Natural killer cell (primary cell): ENCODE data around the gene CCDC88B. TPM values are rescaled to one million over a fixed set of nuclear protein-coding genes. Genes with fewer than 3 reads are reported as not detected.

ENCODE experiments used
- ATAC-seq, 3 donors: fragments of 150-1000 bp in 2 of 3; fragments of 200-7000 bp in 1 of 3; cut with Tn5 transposase; 1 replicate in 1 of 3; 2 replicates in 2 of 3; pipeline ENCODE4 v1.10.0; 2021; ENCODE audit warnings: mild to moderate bottlenecking in 2 of 3, moderate library complexity in 2 of 3
- DNase-seq, 2 donors: peaks; one replicate each; pipeline versions ENCODE4 v3.0.0 to v3.0.0-alpha.2; 2013 to 2021; ENCODE audit warnings: mixed read lengths in 1 of 2
- H3K27ac ChIP-seq: one replicate; pipeline ENCODE4 v1.5.1; 2013; ENCODE audit warnings: mild to moderate bottlenecking, low read length
- H3K27me3 ChIP-seq: one replicate; pipeline ENCODE4 v1.6.1; 2013; ENCODE audit warnings: low read length; ENCODE audit not compliant: control insufficient read depth, insufficient read depth
- H3K36me3 ChIP-seq: one replicate; pipeline ENCODE4 v1.6.1; 2013; ENCODE audit warnings: low read length; ENCODE audit not compliant: control insufficient read depth, insufficient read depth
- H3K4me1 ChIP-seq: one replicate; pipeline ENCODE4 v1.6.1; 2013; ENCODE audit warnings: low read length; ENCODE audit not compliant: control insufficient read depth, insufficient read depth
- H3K4me3 ChIP-seq: one replicate; pipeline ENCODE4 v1.5.1; 2013; ENCODE audit warnings: low read length
- H3K9me3 ChIP-seq: one replicate; pipeline ENCODE4 v1.6.1; 2013; ENCODE audit warnings: low read length; ENCODE audit not compliant: control insufficient read depth, insufficient read depth
- H3K27ac Mint-ChIP-seq, 2 donors: one replicate each; pipeline ENCODE4 v1.8.0; 2022; ENCODE audit warnings: mild to moderate bottlenecking in 2 of 2, mixed read lengths in 2 of 2, moderate library complexity in 1 of 2
- H3K27me3 Mint-ChIP-seq, 2 donors: one replicate each; pipeline ENCODE4 v1.8.0; 2022; ENCODE audit warnings: low read depth in 2 of 2, mixed read lengths in 2 of 2
- H3K36me3 Mint-ChIP-seq: one replicate; pipeline ENCODE4 v1.8.0; 2022; ENCODE audit warnings: mixed read lengths
- H3K4me1 Mint-ChIP-seq, 2 donors: one replicate each; pipeline ENCODE4 v1.8.0; 2022; ENCODE audit warnings: mixed read lengths in 2 of 2
- H3K4me3 Mint-ChIP-seq: one replicate; pipeline ENCODE4 v1.8.0; 2022; ENCODE audit warnings: mild to moderate bottlenecking, moderate library complexity, mixed read lengths
- H3K9me3 Mint-ChIP-seq, 2 donors: one replicate each; pipeline ENCODE4 v1.8.0; 2022; ENCODE audit warnings: mixed read lengths in 2 of 2
- WGBS: methylation state at CpG from one replicate; pipeline ENCODE4 v1.1.7; 2013; ENCODE audit warnings: missing lambda C conversion rate; ENCODE audit not compliant: insufficient coverage; 5-methylcytosine and 5-hydroxymethylcytosine counted together
- intact Hi-C: fragments of 100-400 bp; cut with micrococcal nuclease; formaldehyde crosslinking; loops from one replicate; pipeline ENCODE4 v1.14.2; 2022
- total RNA-seq, 4 donors: library from RNA; stranded (reverse); fragments of 120-200 nt in 1 of 4; gene quantifications; one replicate each; pipeline versions ENCODE4 v1.2.3 to v1.2.4, GENCODE V29; 2013 to 2022
- TF ChIP-seq, protein P1 (sequence below): fragments of 200-600 bp; IDR thresholded peaks from one replicate; pipeline ENCODE4 v1.8.0; 2022; ENCODE audit warnings: antibody characterized with exemption

The CCDC88B gene
- total RNA-seq, 3 donors from 2014 or later (not counting 1 experiment from before 2014, with no cell fraction given): 262 to 276 (median 272) TPM

- WGBS: 96% methylated on average over 10 of the region's 10 CpGs
- Mint-ChIP-seq H3K4me1 (peaks cover 9 to 29% of the 10 kb centered on the region in 2 donors), H3K27me3 (no peaks in the 10 kb centered on the region), H3K27ac (no peak overlapping the region), H3K4me3 (no peak overlapping the region), H3K36me3 (peaks cover 7% of the 10 kb centered on the region), H3K9me3 (no peaks in the 10 kb centered on the region)
- H3K4me3 ChIP-seq: no peak overlapping the region
- no peak for DNase-seq
- H3K36me3 ChIP-seq: peaks cover 42% of the 10 kb centered on the region
- TF ChIP-seq, protein P1, sequence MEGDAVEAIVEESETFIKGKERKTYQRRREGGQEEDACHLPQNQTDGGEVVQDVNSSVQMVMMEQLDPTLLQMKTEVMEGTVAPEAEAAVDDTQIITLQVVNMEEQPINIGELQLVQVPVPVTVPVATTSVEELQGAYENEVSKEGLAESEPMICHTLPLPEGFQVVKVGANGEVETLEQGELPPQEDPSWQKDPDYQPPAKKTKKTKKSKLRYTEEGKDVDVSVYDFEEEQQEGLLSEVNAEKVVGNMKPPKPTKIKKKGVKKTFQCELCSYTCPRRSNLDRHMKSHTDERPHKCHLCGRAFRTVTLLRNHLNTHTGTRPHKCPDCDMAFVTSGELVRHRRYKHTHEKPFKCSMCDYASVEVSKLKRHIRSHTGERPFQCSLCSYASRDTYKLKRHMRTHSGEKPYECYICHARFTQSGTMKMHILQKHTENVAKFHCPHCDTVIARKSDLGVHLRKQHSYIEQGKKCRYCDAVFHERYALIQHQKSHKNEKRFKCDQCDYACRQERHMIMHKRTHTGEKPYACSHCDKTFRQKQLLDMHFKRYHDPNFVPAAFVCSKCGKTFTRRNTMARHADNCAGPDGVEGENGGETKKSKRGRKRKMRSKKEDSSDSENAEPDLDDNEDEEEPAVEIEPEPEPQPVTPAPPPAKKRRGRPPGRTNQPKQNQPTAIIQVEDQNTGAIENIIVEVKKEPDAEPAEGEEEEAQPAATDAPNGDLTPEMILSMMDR: no peak
- H3K27ac ChIP-seq: no peak overlapping the region
- peaks cover 37% of the 10 kb centered on the region for H3K4me1 ChIP-seq
- no peaks in the 10 kb centered on the region for H3K9me3 ChIP-seq
- H3K27me3 ChIP-seq: no peaks in the 10 kb centered on the region
- intact Hi-C loops: no loop called here
- no peak for ATAC-seq
Observed at GRCh38 chr11:64362339-64362738, 22.3 kb downstream of the CCDC88B start.

DNA sequence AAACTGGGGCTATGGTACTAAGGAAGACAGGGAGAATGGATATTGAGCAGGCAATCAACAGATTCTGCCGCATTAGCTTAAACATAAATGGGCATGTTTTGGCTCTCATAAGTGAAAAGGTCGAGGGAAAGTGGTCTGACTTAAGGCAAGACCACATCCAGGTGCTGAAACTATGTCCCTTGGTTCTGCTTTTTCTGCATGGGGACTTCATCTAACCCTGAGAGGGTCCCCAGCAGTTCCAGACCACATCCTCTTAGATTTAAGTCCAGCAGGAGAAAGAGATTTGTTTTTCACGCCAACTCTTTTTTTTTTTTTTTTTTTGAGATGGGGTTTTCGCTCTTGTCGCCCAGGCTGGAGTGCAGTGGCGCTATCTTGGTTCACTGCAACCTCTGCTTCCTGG lies 24.4 kb downstream of the CCDC88B start:
- H3K36me3 ChIP-seq: peaks cover 52% of the 10 kb centered on the region
- no peaks in the 10 kb centered on the region for H3K9me3 Mint-ChIP-seq

DNA sequence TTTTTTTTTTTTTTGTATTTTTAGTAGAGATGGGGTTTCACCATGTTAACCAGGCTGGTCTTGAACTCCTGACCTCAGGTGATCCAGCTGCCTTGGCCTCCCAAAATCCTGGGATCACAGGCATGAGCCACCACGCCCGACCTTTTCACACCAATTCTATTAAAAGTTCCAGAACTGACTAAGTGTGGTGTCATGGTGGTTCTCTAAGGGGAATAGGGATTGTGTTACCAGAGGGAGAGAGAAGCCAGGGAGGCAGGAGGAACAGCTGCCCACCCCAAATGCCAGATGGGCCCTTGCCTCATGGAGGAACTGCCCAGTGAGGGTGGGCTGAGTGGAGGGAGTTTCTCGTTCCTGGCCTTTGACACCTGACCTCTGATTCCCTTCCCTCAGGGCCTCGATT lies 24.9 kb downstream of the CCDC88B start:
- Histone ChIP-seq H3K9me3 (no peaks in the 10 kb centered on the region), H3K36me3 (peaks cover 56% of the 10 kb centered on the region), H3K4me1 (peaks cover 14% of the 10 kb centered on the region), H3K27ac (no peak overlapping the region), H3K4me3 (no peak overlapping the region), H3K27me3 (no peaks in the 10 kb centered on the region)
- Mint-ChIP-seq H3K36me3 (peaks cover 7% of the 10 kb centered on the region), H3K4me1 (peaks cover 4 to 12% of the 10 kb centered on the region in 2 donors), H3K9me3 (no peaks in the 10 kb centered on the region), H3K4me3 (no peak overlapping the region), H3K27me3 (no peaks in the 10 kb centered on the region), H3K27ac (no peak overlapping the region)
- ATAC-seq: no peak
- intact Hi-C loops: no loop called here
- WGBS: 86% methylated on average over 2 of the region's 4 CpGs
- no peak for DNase-seq
- TF ChIP-seq, protein P1: no peak

More for the DNA sequence above, 24.4 kb downstream of the CCDC88B start:
- H3K4me1 Mint-ChIP-seq: peaks cover 8 to 17% of the 10 kb centered on the region in 2 donors
- DNase-seq (no peak), ATAC-seq (no peak)
- TF ChIP-seq, protein P1: no peak
- Histone ChIP-seq H3K4me3 (no peak overlapping the region), H3K4me1 (peaks cover 19% of the 10 kb centered on the region), H3K27me3 (no peaks in the 10 kb centered on the region), H3K9me3 (no peaks in the 10 kb centered on the region), H3K27ac (no peak overlapping the region)
- no peaks in the 10 kb centered on the region for H3K27me3 Mint-ChIP-seq
- intact Hi-C loops: no loop called here
- no peak overlapping the region for H3K4me3 Mint-ChIP-seq
- 60% methylated on average over 6 of the region's 6 CpGs for WGBS
- H3K36me3 Mint-ChIP-seq: peaks cover 7% of the 10 kb centered on the region
- H3K27ac Mint-ChIP-seq: no peak overlapping the region

- Histone ChIP-seq H3K36me3 (peaks cover 51% of the 10 kb centered on the region), H3K4me1 (no peaks in the 10 kb centered on the region)
Observed at GRCh38 chr11:64366751-64367150, 26.7 kb downstream of the CCDC88B start.

More at GRCh38 chr11:64366751-64367150, 26.7 kb downstream of the CCDC88B start:
- Mint-ChIP-seq H3K9me3 (no peaks in the 10 kb centered on the region), H3K27me3 (no peaks in the 10 kb centered on the region), H3K36me3 (peaks cover 7% of the 10 kb centered on the region), H3K4me3 (no peak overlapping the region), H3K4me1 (peaks cover 0 to 5% of the 10 kb centered on the region in 2 donors), H3K27ac (no peak overlapping the region)
- no CpG with 5 or more reads among the region's 1 CpG for WGBS
- no peaks in the 10 kb centered on the region for H3K9me3 ChIP-seq
- no peak overlapping the region for H3K27ac ChIP-seq
- no peak for ATAC-seq
- H3K27me3 ChIP-seq: no peaks in the 10 kb centered on the region
- TF ChIP-seq, protein P1: no peak
- DNase-seq: no peak
- intact Hi-C loops: no loop called here
- no peak overlapping the region for H3K4me3 ChIP-seq
